Gastrocnemius medialis (tissue), 4 donors: ENCODE data around the gene GIT2.

Experiments used
- CTCF ChIP-seq, 5 experiments: fragments of 450-650 bp in 3 of 5; fragments of 200-600 bp in 2 of 5; sonication (generic) in 2 of 5; IDR thresholded peaks in 4 of 5; conservative IDR thresholded peaks in 1 of 5; 1 replicate in 4 of 5; 2 replicates in 1 of 5; pipeline ENCODE4 v1.5.1; 2016 to 2019; ENCODE audit warnings: antibody characterized with exemption in 5 of 5, mild to moderate bottlenecking in 3 of 5, moderate library complexity in 3 of 5
- POLR2A ChIP-seq, 2 donors: fragments of 450-650 bp; IDR thresholded peaks; one replicate each; pipeline ENCODE4 v1.6.1; 2017; ENCODE audit warnings: antibody characterized with exemption in 2 of 2, mild to moderate bottlenecking in 2 of 2, moderate library complexity in 2 of 2

GRCh38 chr12:109959411-109960093 lies 36.6 kb downstream of the GIT2 start:
- no peak for TF ChIP-seq CTCF (IDR thresholded peaks at IDR 0.05 in 4 of 5, conservative IDR thresholded peaks at IDR 0.05 in 1 of 5)
- TF ChIP-seq POLR2A (IDR thresholded peaks at IDR 0.05): no peak
